Stomach (tissue), 9 donors: ENCODE data around the gene HCK. TPM values are rescaled to one million over a fixed set of nuclear protein-coding genes. Genes with fewer than 3 reads are reported as not detected.

Experiments used
- DNase-seq, 2 donors: peaks; one replicate each; pipeline versions ENCODE4 v3.0.0 to v3.0.0-alpha.2; 2013 to 2019
- H3K27ac ChIP-seq, 5 donors: fragments of 200-600 bp in 4 of 5; sonication (generic) in 4 of 5; one replicate each; pipeline ENCODE4 v1.5.1; 2013 to 2019; ENCODE audit warnings: mild to moderate bottlenecking in 1 of 5, moderate library complexity in 1 of 5
- H3K27me3 ChIP-seq, 3 donors: fragments of 200-600 bp; sonication (generic); one replicate each; pipeline ENCODE4 v1.5.1; 2017 to 2019; ENCODE audit warnings: mixed run types in 1 of 3
- H3K36me3 ChIP-seq, 4 donors: fragments of 200-600 bp; sonication (generic); 1 replicate in 3 of 4; 2 replicates in 1 of 4; pipeline ENCODE4 v1.5.1; 2016 to 2019
- H3K4me1 ChIP-seq, 4 donors: fragments of 200-600 bp; sonication (generic); one replicate each; pipeline ENCODE4 v1.5.1; 2016 to 2019
- H3K4me3 ChIP-seq, 4 donors: fragments of 200-600 bp; sonication (generic) in 3 of 4; one replicate each; pipeline ENCODE4 v1.5.1; 2016 to 2019; ENCODE audit warnings: mild to moderate bottlenecking in 1 of 4
- H3K9me3 ChIP-seq, 4 donors: fragments of 200-600 bp; sonication (generic); one replicate each; pipeline ENCODE4 v1.5.1; 2016 to 2019
- EP300 ChIP-seq: sonication (generic); formaldehyde crosslinking; IDR thresholded peaks from one replicate; pipeline ENCODE4 v1.6.1; 2017; ENCODE audit warnings: antibody characterized with exemption
- POLR2A ChIP-seq, 4 donors: fragments of 450-650 bp; IDR thresholded peaks; one replicate each; pipeline ENCODE4 v1.6.1; 2016; ENCODE audit warnings: antibody characterized with exemption in 4 of 4, control low read depth in 2 of 4, mild to moderate bottlenecking in 1 of 4, moderate library complexity in 1 of 4
- POLR2AphosphoS5 ChIP-seq, 3 donors: sonication (generic); formaldehyde crosslinking; IDR thresholded peaks; one replicate each; pipeline ENCODE4 v1.6.1; 2016; ENCODE audit warnings: antibody characterized with exemption in 3 of 3
- WGBS, 5 donors: extraction: QIAGEN DNeasy Blood & Tissue Kit in 3 of 5; methylation state at CpG; one replicate each; pipeline versions ENCODE4 v1.1.5 to v1.1.7; 2013 to 2018; 5-methylcytosine and 5-hydroxymethylcytosine counted together
- intact Hi-C: fragments of 100-400 bp; cut with DNase I; formaldehyde crosslinking; loops from one replicate; pipeline ENCODE4 v1.15.1; 2023; ENCODE audit warnings: low total_unique reads
- polyA plus RNA-seq, 3 donors: library from polyadenylated mRNA; stranded (reverse); fragments of 200-250 nt; gene quantifications; one replicate each; pipeline ENCODE4 v1.2.3, GENCODE V29; 2013
- total RNA-seq, 5 donors: library from RNA; depleted of rRNA; stranded (reverse); fragments of >200 nt; gene quantifications; one replicate each; pipeline versions ENCODE4 v1.1.0 to v1.2.3, GENCODE V29; 2014 to 2016
- TF ChIP-seq, protein P1 (sequence below), 7 experiments: fragments of 450-650 bp in 4 of 7; fragments of 200-600 bp in 3 of 7; sonication (generic) in 3 of 7; IDR thresholded peaks; one replicate each; pipeline ENCODE4 v1.5.1; 2016 to 2019; ENCODE audit warnings: antibody characterized with exemption in 7 of 7, control low read depth in 2 of 7, mild to moderate bottlenecking in 1 of 7
- donor health status: healthy with polysubstance abuse.
- donor health status: Bipolar disorder and iron deficiency.
- donor health status: healthy.

Gene HCK
- total and polyA plus RNA-seq, 8 donors = 1.3 to 14.7 (median 4.9) TPM; not detected in 1

- DNase-seq = no peak
- no peaks in the 10 kb centered on the region for H3K27me3 ChIP-seq
- H3K4me3 ChIP-seq = no peak overlapping the region
- H3K4me1 ChIP-seq = no peaks in the 10 kb centered on the region
- no peak overlapping the region for H3K27ac ChIP-seq
- H3K36me3 ChIP-seq = peaks cover 0 to 11% (median 9%) of the 10 kb centered on the region in 4 donors
- TF ChIP-seq POLR2AphosphoS5 (IDR thresholded peaks at IDR 0.05) (no peak), POLR2A (IDR thresholded peaks at IDR 0.05) (no peak), EP300 (no peak)
- TF ChIP-seq, protein P1, sequence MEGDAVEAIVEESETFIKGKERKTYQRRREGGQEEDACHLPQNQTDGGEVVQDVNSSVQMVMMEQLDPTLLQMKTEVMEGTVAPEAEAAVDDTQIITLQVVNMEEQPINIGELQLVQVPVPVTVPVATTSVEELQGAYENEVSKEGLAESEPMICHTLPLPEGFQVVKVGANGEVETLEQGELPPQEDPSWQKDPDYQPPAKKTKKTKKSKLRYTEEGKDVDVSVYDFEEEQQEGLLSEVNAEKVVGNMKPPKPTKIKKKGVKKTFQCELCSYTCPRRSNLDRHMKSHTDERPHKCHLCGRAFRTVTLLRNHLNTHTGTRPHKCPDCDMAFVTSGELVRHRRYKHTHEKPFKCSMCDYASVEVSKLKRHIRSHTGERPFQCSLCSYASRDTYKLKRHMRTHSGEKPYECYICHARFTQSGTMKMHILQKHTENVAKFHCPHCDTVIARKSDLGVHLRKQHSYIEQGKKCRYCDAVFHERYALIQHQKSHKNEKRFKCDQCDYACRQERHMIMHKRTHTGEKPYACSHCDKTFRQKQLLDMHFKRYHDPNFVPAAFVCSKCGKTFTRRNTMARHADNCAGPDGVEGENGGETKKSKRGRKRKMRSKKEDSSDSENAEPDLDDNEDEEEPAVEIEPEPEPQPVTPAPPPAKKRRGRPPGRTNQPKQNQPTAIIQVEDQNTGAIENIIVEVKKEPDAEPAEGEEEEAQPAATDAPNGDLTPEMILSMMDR (IDR thresholded peaks at IDR 0.05) = no peak
- WGBS, 5 donors = 85 to 99% (median 96%) methylated on average over 8 of the region's 8 CpGs
- intact Hi-C loops = no loop called here
- H3K9me3 ChIP-seq = no peaks in the 10 kb centered on the region
These were observed 74.9 kb downstream of the HCK start for GRCh38 chr20:32126919-32127318.

- 90 to 94% (median 91%) methylated on average over 5 of the region's 5 CpGs for WGBS, 5 donors
- H3K36me3 ChIP-seq = peaks cover 0 to 13% (median 10%) of the 10 kb centered on the region in 4 donors
- H3K4me1 ChIP-seq = no peaks in the 10 kb centered on the region
- intact Hi-C loops = no loop called here
- no peaks in the 10 kb centered on the region for H3K9me3 ChIP-seq
- no peak overlapping the region for H3K27ac ChIP-seq
- H3K27me3 ChIP-seq = no peaks in the 10 kb centered on the region
- H3K4me3 ChIP-seq = no peak overlapping the region
- no peak for TF ChIP-seq POLR2AphosphoS5 (IDR thresholded peaks at IDR 0.05)
- TF ChIP-seq POLR2A (IDR thresholded peaks at IDR 0.05) = no peak
- TF ChIP-seq, protein P1 (IDR thresholded peaks at IDR 0.05) = no peak
- TF ChIP-seq EP300 = no peak
- DNase-seq = no peak
These were observed 75.3 kb downstream of the HCK start for GRCh38 chr20:32127347-32127746.

DNA sequence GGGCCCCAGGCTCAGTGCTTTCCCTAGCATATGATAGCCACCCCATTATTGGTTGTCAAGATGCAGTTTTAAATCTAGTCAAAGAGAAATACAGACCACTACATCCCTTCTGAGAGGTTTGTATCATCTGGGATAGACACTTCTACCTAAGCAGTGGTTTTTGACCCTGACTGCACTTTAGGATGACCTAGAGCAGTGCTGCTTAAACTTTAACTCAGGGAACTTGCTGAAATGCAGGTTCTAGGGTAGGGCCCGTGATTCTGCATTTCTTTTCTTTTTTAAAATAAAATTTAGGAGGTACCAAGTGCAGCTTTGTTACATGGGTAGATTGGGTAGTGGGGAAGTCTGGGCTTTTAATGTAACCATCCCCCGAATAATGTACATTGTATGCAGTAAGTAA lies 76.1 kb downstream of the HCK start:
- H3K27ac ChIP-seq = no peak overlapping the region
- no peaks in the 10 kb centered on the region for H3K9me3 ChIP-seq
- H3K36me3 ChIP-seq = peaks cover 0 to 21% (median 16%) of the 10 kb centered on the region in 4 donors
- H3K4me1 ChIP-seq = no peaks in the 10 kb centered on the region
- TF ChIP-seq, protein P1 (IDR thresholded peaks at IDR 0.05) = no peak
- TF ChIP-seq EP300 (no peak), POLR2A (IDR thresholded peaks at IDR 0.05) (no peak), POLR2AphosphoS5 (IDR thresholded peaks at IDR 0.05) (no peak)
- WGBS, 5 donors = 92 to 98% (median 92%) methylated on average over 2 of the region's 2 CpGs
- intact Hi-C loops = no loop called here
- H3K4me3 ChIP-seq = no peak overlapping the region
- no peaks in the 10 kb centered on the region for H3K27me3 ChIP-seq
- DNase-seq = no peak

- 95 to 97% (median 96%) methylated on average over 5 of the region's 5 CpGs for WGBS, 5 donors
- no peak overlapping the region for H3K27ac ChIP-seq
These were observed 77.8 kb downstream of the HCK start for GRCh38 chr20:32129863-32130262.

More at GRCh38 chr20:32129863-32130262, 77.8 kb downstream of the HCK start:
- peaks cover 0 to 37% (median 30%) of the 10 kb centered on the region in 4 donors for H3K36me3 ChIP-seq
- TF ChIP-seq EP300 = no peak
- TF ChIP-seq POLR2AphosphoS5 (IDR thresholded peaks at IDR 0.05) = no peak
- no peak for TF ChIP-seq POLR2A (IDR thresholded peaks at IDR 0.05)
- TF ChIP-seq, protein P1 (IDR thresholded peaks at IDR 0.05) = no peak
- H3K27me3 ChIP-seq = no peaks in the 10 kb centered on the region
- no peaks in the 10 kb centered on the region for H3K9me3 ChIP-seq
- no peak for DNase-seq
- intact Hi-C loops = no loop called here
- no peak overlapping the region for H3K4me3 ChIP-seq
- H3K4me1 ChIP-seq = no peaks in the 10 kb centered on the region
